Measurements from ENCODE around the gene COL8A1.

The COL8A1 gene

GRCh38 chr3:99780749-99781148 lies 142.4 kb downstream of the COL8A1 start:
- no peak overlapping the region for H2BK120ac ChIP-seq (ENCODE audit: low read depth, low read length)
- H3K9me3 ChIP-seq (replicated peaks in 1 of 2; ENCODE audit: control insufficient read depth in 2 of 2, insufficient read depth in 1 of 2, low read depth in 1 of 2, low read length in 2 of 2): no peaks in the 10 kb centered on the region
- H3K4me1 ChIP-seq (ENCODE audit: control insufficient read depth in 2 of 2, insufficient read depth in 1 of 2, low read depth in 1 of 2, low read length in 2 of 2): peaks cover 0 to 2% of the 10 kb centered on the region in 2 donors
- no peaks in the 10 kb centered on the region for H3K36me3 ChIP-seq (replicated peaks in 1 of 2; ENCODE audit: control insufficient read depth in 2 of 2, insufficient read depth in 2 of 2, low read length in 2 of 2)
- no peak overlapping the region for H3K4me3 ChIP-seq (ENCODE audit: low read length in 2 of 2)
- H3K9ac ChIP-seq (ENCODE audit: low read depth, low read length, poor library complexity): no peak overlapping the region
- no peak overlapping the region for H4K91ac ChIP-seq (ENCODE audit: low read depth, low read length, poor library complexity)
- H2AK5ac ChIP-seq (ENCODE audit: low read depth, low read length): no peak overlapping the region
- WGBS, 2 donors (ENCODE audit: extremely low coverage in 2 of 2, insufficient read length in 2 of 2, insufficient replicate concordance in 1 of 2): no CpG with 5 or more reads among the region's 3 CpGs
- H3K27ac ChIP-seq (replicated peaks; ENCODE audit: low read length): no peak overlapping the region
- H3K14ac ChIP-seq (ENCODE audit: low read length): no peak overlapping the region
- no peak overlapping the region for H3K23ac ChIP-seq (ENCODE audit: low read depth, low read length, poor library complexity)
- no peak overlapping the region for H3K18ac ChIP-seq (ENCODE audit: low read length)
- no peak overlapping the region for H4K8ac ChIP-seq (ENCODE audit: low read depth, low read length)
- no peak overlapping the region for H3K4ac ChIP-seq (ENCODE audit: low read length)
- no peaks in the 10 kb centered on the region for H3K79me1 ChIP-seq (ENCODE audit: low read depth, low read length)
- no peak overlapping the region for H3K4me2 ChIP-seq (ENCODE audit: insufficient read depth, low read length, poor library complexity, severe bottlenecking)
- H2BK12ac ChIP-seq (ENCODE audit: low read length): no peak overlapping the region
- DNase-seq (ENCODE audit: low spot score): no peak
- no peak overlapping the region for H2BK15ac ChIP-seq (ENCODE audit: low read length)
- H2BK5ac ChIP-seq (ENCODE audit: low read length): no peak overlapping the region
- no peak overlapping the region for H2AFZ ChIP-seq (ENCODE audit: low read length)
- no peaks in the 10 kb centered on the region for H3K27me3 ChIP-seq (ENCODE audit: control insufficient read depth in 3 of 3, insufficient read depth in 3 of 3, low read depth in 1 of 3, low read length in 3 of 3)

GRCh38 chr3:99781761-99782160 lies 143.4 kb downstream of the COL8A1 start:
- H2AK5ac ChIP-seq (ENCODE audit: low read depth, low read length): no peak overlapping the region
- H2BK120ac ChIP-seq (ENCODE audit: low read depth, low read length): no peak overlapping the region
- H2BK5ac ChIP-seq (ENCODE audit: low read length): no peak overlapping the region
- no peak overlapping the region for H3K18ac ChIP-seq (ENCODE audit: low read length)
- H4K91ac ChIP-seq (ENCODE audit: low read depth, low read length, poor library complexity): no peak overlapping the region
- H3K4me3 ChIP-seq (ENCODE audit: low read length in 2 of 2): no peak overlapping the region
- no peak overlapping the region for H3K9ac ChIP-seq (ENCODE audit: low read depth, low read length, poor library complexity)
- no peaks in the 10 kb centered on the region for H3K27me3 ChIP-seq (ENCODE audit: control insufficient read depth in 3 of 3, insufficient read depth in 3 of 3, low read depth in 1 of 3, low read length in 3 of 3)
- H3K23ac ChIP-seq (ENCODE audit: low read depth, low read length, poor library complexity): no peak overlapping the region
- H2BK12ac ChIP-seq (ENCODE audit: low read length): no peak overlapping the region
- H3K36me3 ChIP-seq (replicated peaks in 1 of 2; ENCODE audit: control insufficient read depth in 2 of 2, insufficient read depth in 2 of 2, low read length in 2 of 2): no peaks in the 10 kb centered on the region
- no peak overlapping the region for H3K4me2 ChIP-seq (ENCODE audit: insufficient read depth, low read length, poor library complexity, severe bottlenecking)
- H3K79me1 ChIP-seq (ENCODE audit: low read depth, low read length): no peaks in the 10 kb centered on the region
- H2BK15ac ChIP-seq (ENCODE audit: low read length): no peak overlapping the region
- H4K8ac ChIP-seq (ENCODE audit: low read depth, low read length): no peak overlapping the region
- DNase-seq (ENCODE audit: low spot score): no peak
- H3K4me1 ChIP-seq (ENCODE audit: control insufficient read depth in 2 of 2, insufficient read depth in 1 of 2, low read depth in 1 of 2, low read length in 2 of 2): peaks cover 0 to 1% of the 10 kb centered on the region in 2 donors
- no peak overlapping the region for H3K27ac ChIP-seq (replicated peaks; ENCODE audit: low read length)
- no peaks in the 10 kb centered on the region for H3K9me3 ChIP-seq (replicated peaks in 1 of 2; ENCODE audit: control insufficient read depth in 2 of 2, insufficient read depth in 1 of 2, low read depth in 1 of 2, low read length in 2 of 2)
- H3K4ac ChIP-seq (ENCODE audit: low read length): no peak overlapping the region
- H3K14ac ChIP-seq (ENCODE audit: low read length): no peak overlapping the region
- WGBS, 2 donors (ENCODE audit: extremely low coverage in 2 of 2, insufficient read length in 2 of 2, insufficient replicate concordance in 1 of 2): no CpG with 5 or more reads among the region's 3 CpGs
- no peak overlapping the region for H2AFZ ChIP-seq (ENCODE audit: low read length)

GRCh38 chr3:99783011-99783573 lies 144.7 kb downstream of the COL8A1 start:
- Histone ChIP-seq H2AFZ (ENCODE audit: low read length) (no peak overlapping the region), H4K8ac (ENCODE audit: low read depth, low read length) (no peak overlapping the region), H3K4me2 (ENCODE audit: insufficient read depth, low read length, poor library complexity, severe bottlenecking) (no peak overlapping the region), H3K27ac (replicated peaks; ENCODE audit: low read length) (no peak overlapping the region), H3K18ac (ENCODE audit: low read length) (no peak overlapping the region), H3K14ac (ENCODE audit: low read length) (no peak overlapping the region), H2BK12ac (ENCODE audit: low read length) (no peak overlapping the region), H2BK5ac (ENCODE audit: low read length) (no peak overlapping the region), H3K4ac (ENCODE audit: low read length) (no peak overlapping the region), H3K23ac (ENCODE audit: low read depth, low read length, poor library complexity) (no peak overlapping the region), H2BK120ac (ENCODE audit: low read depth, low read length) (no peak overlapping the region), H3K79me1 (ENCODE audit: low read depth, low read length) (no peaks in the 10 kb centered on the region), H3K4me1 (ENCODE audit: control insufficient read depth in 2 of 2, insufficient read depth in 1 of 2, low read depth in 1 of 2, low read length in 2 of 2) (no peaks in the 10 kb centered on the region), H2BK15ac (ENCODE audit: low read length) (no peak overlapping the region), H2AK5ac (ENCODE audit: low read depth, low read length) (no peak overlapping the region), H3K27me3 (ENCODE audit: control insufficient read depth in 3 of 3, insufficient read depth in 3 of 3, low read depth in 1 of 3, low read length in 3 of 3) (no peaks in the 10 kb centered on the region), H3K36me3 (replicated peaks in 1 of 2; ENCODE audit: control insufficient read depth in 2 of 2, insufficient read depth in 2 of 2, low read length in 2 of 2) (no peaks in the 10 kb centered on the region), H3K9me3 (replicated peaks in 1 of 2; ENCODE audit: control insufficient read depth in 2 of 2, insufficient read depth in 1 of 2, low read depth in 1 of 2, low read length in 2 of 2) (no peaks in the 10 kb centered on the region), H3K9ac (ENCODE audit: low read depth, low read length, poor library complexity) (no peak overlapping the region), H4K91ac (ENCODE audit: low read depth, low read length, poor library complexity) (no peak overlapping the region), H3K4me3 (ENCODE audit: low read length in 2 of 2) (no peak overlapping the region)
- no peak for DNase-seq (ENCODE audit: low spot score)
- WGBS, 2 donors (ENCODE audit: extremely low coverage in 2 of 2, insufficient read length in 2 of 2, insufficient replicate concordance in 1 of 2): no CpG with 5 or more reads among the region's 5 CpGs

GRCh38 chr3:99789011-99789721 lies 150.8 kb downstream of the COL8A1 start:
- no peak overlapping the region for H2AFZ ChIP-seq (ENCODE audit: low read length)
- no peak overlapping the region for H2AK5ac ChIP-seq (ENCODE audit: low read depth, low read length)
- H4K8ac ChIP-seq (ENCODE audit: low read depth, low read length): no peak overlapping the region
- H3K4me1 ChIP-seq (ENCODE audit: control insufficient read depth in 2 of 2, insufficient read depth in 1 of 2, low read depth in 1 of 2, low read length in 2 of 2): no peaks in the 10 kb centered on the region
- no peak overlapping the region for H3K14ac ChIP-seq (ENCODE audit: low read length)
- H3K36me3 ChIP-seq (replicated peaks in 1 of 2; ENCODE audit: control insufficient read depth in 2 of 2, insufficient read depth in 2 of 2, low read length in 2 of 2): no peaks in the 10 kb centered on the region
- H2BK120ac ChIP-seq (ENCODE audit: low read depth, low read length): no peak overlapping the region
- H2BK5ac ChIP-seq (ENCODE audit: low read length): no peak overlapping the region
- H2BK12ac ChIP-seq (ENCODE audit: low read length): no peak overlapping the region
- no peak overlapping the region for H3K4ac ChIP-seq (ENCODE audit: low read length)
- no peak overlapping the region for H3K4me3 ChIP-seq (ENCODE audit: low read length in 2 of 2)
- no peak overlapping the region for H3K9ac ChIP-seq (ENCODE audit: low read depth, low read length, poor library complexity)
- no CpG with 5 or more reads among the region's 3 CpGs for WGBS, 2 donors (ENCODE audit: extremely low coverage in 2 of 2, insufficient read length in 2 of 2, insufficient replicate concordance in 1 of 2)
- DNase-seq (ENCODE audit: low spot score): peak; percentile 5
- no peaks in the 10 kb centered on the region for H3K9me3 ChIP-seq (replicated peaks in 1 of 2; ENCODE audit: control insufficient read depth in 2 of 2, insufficient read depth in 1 of 2, low read depth in 1 of 2, low read length in 2 of 2)
- no peaks in the 10 kb centered on the region for H3K27me3 ChIP-seq (ENCODE audit: control insufficient read depth in 3 of 3, insufficient read depth in 3 of 3, low read depth in 1 of 3, low read length in 3 of 3)
- no peak overlapping the region for H3K4me2 ChIP-seq (ENCODE audit: insufficient read depth, low read length, poor library complexity, severe bottlenecking)
- H3K27ac ChIP-seq (replicated peaks; ENCODE audit: low read length): no peak overlapping the region
- no peak overlapping the region for H2BK15ac ChIP-seq (ENCODE audit: low read length)
- no peaks in the 10 kb centered on the region for H3K79me1 ChIP-seq (ENCODE audit: low read depth, low read length)
- no peak overlapping the region for H3K18ac ChIP-seq (ENCODE audit: low read length)
- H4K91ac ChIP-seq (ENCODE audit: low read depth, low read length, poor library complexity): no peak overlapping the region
- no peak overlapping the region for H3K23ac ChIP-seq (ENCODE audit: low read depth, low read length, poor library complexity)
